A549 (cell line): ENCODE data around the gene JOSD1.

ENCODE experiments used
- BHLHE40 ChIP-seq: IDR thresholded peaks from 2 replicates; pipeline ENCODE4 v1.6.1; 2012; ENCODE audit warnings: low read depth, low read length, inconsistent platforms
- CHD2 ChIP-seq: fragments of 150-350 bp; IDR thresholded peaks from 2 replicates; pipeline ENCODE4 v1.6.1; 2014; ENCODE audit warnings: low read length; ENCODE audit not compliant: partially characterized antibody
- CTCF ChIP-seq: fragments of >200 bp; sonication (Bioruptor Twin); formaldehyde crosslinking; IDR thresholded peaks from 3 replicates; pipeline ENCODE4 v1.5.1; 2016
- EHF ChIP-seq: fragments of 250-450 bp; sonication (Bioruptor Pico); IDR thresholded peaks from 2 replicates; pipeline ENCODE4 v1.5.0; 2020; ENCODE audit warnings: mild to moderate bottlenecking
- EHMT2 ChIP-seq: fragments of 200-600 bp; sonication (generic); IDR thresholded peaks from 2 replicates; pipeline ENCODE4 v1.6.1; 2016; ENCODE audit warnings: antibody characterized with exemption, low read depth, mild to moderate bottlenecking, moderate library complexity
- JUNB ChIP-seq: fragments of >200 bp; sonication (Bioruptor Twin); formaldehyde crosslinking; IDR thresholded peaks from 2 replicates; pipeline ENCODE4 v1.6.1; 2016
- RARB ChIP-seq: fragments of 250-450 bp; sonication (Bioruptor Pico); IDR thresholded peaks from 2 replicates; pipeline ENCODE4 v1.8.0; 2021; ENCODE audit warnings: mild to moderate bottlenecking, moderate library complexity
- RCOR1 ChIP-seq: fragments of 150-350 bp; IDR thresholded peaks from 2 replicates; pipeline ENCODE4 v1.6.1; 2014; ENCODE audit warnings: antibody characterized with exemption, low read length, low read depth
- SMC3 ChIP-seq: fragments of >200 bp; sonication (Bioruptor Twin); formaldehyde crosslinking; IDR thresholded peaks from 3 replicates; pipeline ENCODE4 v1.6.1; 2018; ENCODE audit warnings: inconsistent platforms
- ZNF302 ChIP-seq: fragments of 250-450 bp; sonication (Bioruptor Pico); IDR thresholded peaks from 2 replicates; pipeline ENCODE4 v1.9.0; 2021; ENCODE audit warnings: inconsistent platforms, mild to moderate bottlenecking, moderate library complexity
- TF ChIP-seq, protein P1 (sequence below): fragments of >200 bp; sonication (Bioruptor Twin); formaldehyde crosslinking; IDR thresholded peaks from 3 replicates; pipeline ENCODE4 v1.6.1; 2016
- TF ChIP-seq, protein P2 (sequence below): fragments of 250-450 bp; sonication (Bioruptor Pico); IDR thresholded peaks from 2 replicates; pipeline ENCODE4 v1.5.0; 2021; ENCODE audit warnings: mild to moderate bottlenecking, moderate library complexity, borderline replicate concordance

- TF ChIP-seq EHMT2 (no peak), CHD2 (no peak), CTCF (no peak), JUNB (no peak), SMC3 (no peak), EHF (CRISPR knock-in tag) (no peak), BHLHE40 (no peak), RARB (no peak), RCOR1 (no peak), ZNF302 (CRISPR knock-in tag) (no peak)
- TF ChIP-seq, protein P1, sequence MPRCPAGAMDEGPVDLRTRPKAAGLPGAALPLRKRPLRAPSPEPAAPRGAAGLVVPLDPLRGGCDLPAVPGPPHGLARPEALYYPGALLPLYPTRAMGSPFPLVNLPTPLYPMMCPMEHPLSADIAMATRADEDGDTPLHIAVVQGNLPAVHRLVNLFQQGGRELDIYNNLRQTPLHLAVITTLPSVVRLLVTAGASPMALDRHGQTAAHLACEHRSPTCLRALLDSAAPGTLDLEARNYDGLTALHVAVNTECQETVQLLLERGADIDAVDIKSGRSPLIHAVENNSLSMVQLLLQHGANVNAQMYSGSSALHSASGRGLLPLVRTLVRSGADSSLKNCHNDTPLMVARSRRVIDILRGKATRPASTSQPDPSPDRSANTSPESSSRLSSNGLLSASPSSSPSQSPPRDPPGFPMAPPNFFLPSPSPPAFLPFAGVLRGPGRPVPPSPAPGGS: no peak
- TF ChIP-seq, protein P2, sequence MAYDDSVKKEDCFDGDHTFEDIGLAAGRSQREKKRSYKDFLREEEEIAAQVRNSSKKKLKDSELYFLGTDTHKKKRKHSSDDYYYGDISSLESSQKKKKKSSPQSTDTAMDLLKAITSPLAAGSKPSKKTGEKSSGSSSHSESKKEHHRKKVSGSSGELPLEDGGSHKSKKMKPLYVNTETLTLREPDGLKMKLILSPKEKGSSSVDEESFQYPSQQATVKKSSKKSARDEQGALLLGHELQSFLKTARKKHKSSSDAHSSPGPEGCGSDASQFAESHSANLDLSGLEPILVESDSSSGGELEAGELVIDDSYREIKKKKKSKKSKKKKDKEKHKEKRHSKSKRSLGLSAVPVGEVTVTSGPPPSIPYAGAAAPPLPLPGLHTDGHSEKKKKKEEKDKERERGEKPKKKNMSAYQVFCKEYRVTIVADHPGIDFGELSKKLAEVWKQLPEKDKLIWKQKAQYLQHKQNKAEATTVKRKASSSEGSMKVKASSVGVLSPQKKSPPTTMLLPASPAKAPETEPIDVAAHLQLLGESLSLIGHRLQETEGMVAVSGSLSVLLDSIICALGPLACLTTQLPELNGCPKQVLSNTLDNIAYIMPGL: no peak
These were observed 49.4 kb upstream of the JOSD1 start for GRCh38 chr22:38750104-38750503.
